IMR-90 (cell line): ENCODE results near the gene SDK1. TPM values are rescaled to one million over a fixed set of nuclear protein-coding genes. Genes with fewer than 3 reads are reported as not detected.

Experiments used
- ATAC-seq: fragments of 200-7000 bp; cut with Tn5 transposase; 2 replicates; pipeline ENCODE4 v1.9.1; 2020; ENCODE audit warnings: low read depth, mild to moderate bottlenecking, moderate library complexity
- BruUV-seq: library from RNA; stranded (reverse); fragments of 400-500 nt; replicated peaks from 2 replicates; lab custom pipeline; 2021; lab: Mats Ljungman, UMichigan
- CTCF ChIA-PET: fragments of 300-600 bp; formaldehyde crosslinking; extraction: SDS; loops from one replicate; lab custom pipeline; 2021; ENCODE audit warnings: antibody characterized with exemption; lab: Yijun Ruan, JAX
- POLR2A ChIA-PET: fragments of 300-600 bp; sonication (Branson Sonifier 250); formaldehyde crosslinking; loops from one replicate; lab custom pipeline; 2022; ENCODE audit warnings: antibody characterized with exemption; ENCODE audit not compliant: unreplicated experiment; lab: Charles Lee
- DNase-seq: peaks from one replicate; pipeline ENCODE4 v3.0.0; 2013
- H2AFZ ChIP-seq: replicated peaks from 2 replicates; pipeline ENCODE3; 2013; ENCODE audit warnings: low read length, mild to moderate bottlenecking; ENCODE audit not compliant: poor library complexity
- H2AK5ac ChIP-seq: 2 replicates; pipeline ENCODE4 v1.6.1; 2013; ENCODE audit warnings: low read depth, low read length, inconsistent platforms
- H2AK9ac ChIP-seq: replicated peaks from 2 replicates; pipeline ENCODE3; 2013; ENCODE audit warnings: mild to moderate bottlenecking, low read depth, low read length, moderate library complexity; ENCODE audit not compliant: poor library complexity
- H2BK120ac ChIP-seq: 2 replicates; pipeline ENCODE4 v1.6.1; 2013; ENCODE audit warnings: low read depth, low read length, inconsistent platforms
- H2BK15ac ChIP-seq: 3 replicates; pipeline ENCODE4 v1.6.1; 2013; ENCODE audit warnings: low read depth, low read length, inconsistent platforms
- H2BK20ac ChIP-seq: 2 replicates; pipeline ENCODE4 v1.6.1; 2013; ENCODE audit warnings: low read depth, mild to moderate bottlenecking, inconsistent platforms, low read length, moderate library complexity
- H2BK5ac ChIP-seq: 2 replicates; pipeline ENCODE4 v1.6.1; 2013; ENCODE audit warnings: mild to moderate bottlenecking, low read depth, low read length, inconsistent platforms; ENCODE audit not compliant: poor library complexity, severe bottlenecking
- H3K14ac ChIP-seq: replicated peaks from 2 replicates; pipeline ENCODE4 v1.6.1; 2013; ENCODE audit warnings: low read depth, low read length, inconsistent platforms
- H3K18ac ChIP-seq: 2 replicates; pipeline ENCODE4 v1.6.1; 2013; ENCODE audit warnings: low read depth, low read length, control low read depth
- H3K23ac ChIP-seq: 2 replicates; pipeline ENCODE4 v1.6.1; 2013; ENCODE audit warnings: low read depth, low read length, inconsistent platforms
- H3K27ac ChIP-seq: 2 replicates; pipeline ENCODE4 v1.5.1; 2013; ENCODE audit warnings: mild to moderate bottlenecking, control low read depth, low read length; ENCODE audit not compliant: insufficient read depth
- H3K27me3 ChIP-seq: 2 replicates; pipeline ENCODE4 v1.6.1; 2013; ENCODE audit warnings: low read length; ENCODE audit not compliant: control insufficient read depth, insufficient read depth
- H3K36me3 ChIP-seq: 2 replicates; pipeline ENCODE4 v1.6.1; 2013; ENCODE audit warnings: low read length, mixed read lengths; ENCODE audit not compliant: control insufficient read depth, insufficient read depth
- H3K4ac ChIP-seq: 2 replicates; pipeline ENCODE4 v1.6.1; 2013; ENCODE audit warnings: low read depth, low read length, inconsistent platforms
- H3K4me1 ChIP-seq: 2 replicates; pipeline ENCODE4 v1.6.1; 2013; ENCODE audit warnings: low read length, mixed read lengths; ENCODE audit not compliant: control insufficient read depth, insufficient read depth
- H3K4me2 ChIP-seq: 2 replicates; pipeline ENCODE4 v1.6.1; 2013; ENCODE audit warnings: low read depth, mild to moderate bottlenecking, control low read depth, low read length, moderate library complexity
- H3K4me3 ChIP-seq: 2 replicates; pipeline ENCODE4 v1.5.1; 2013; ENCODE audit warnings: low read depth, mild to moderate bottlenecking, control low read depth, low read length, moderate library complexity; ENCODE audit not compliant: insufficient read depth
- H3K56ac ChIP-seq: 2 replicates; pipeline ENCODE4 v1.6.1; 2013; ENCODE audit warnings: low read length, inconsistent platforms; ENCODE audit not compliant: insufficient read depth; ENCODE audit errors: extremely low read depth
- H3K79me1 ChIP-seq, 2 experiments: 2 replicates each; pipeline ENCODE4 v1.6.1; 2013; ENCODE audit warnings: low read length in 2 of 2, inconsistent platforms in 1 of 2, low read depth in 1 of 2
- H3K9ac ChIP-seq: 2 replicates; pipeline ENCODE4 v1.6.1; 2013; ENCODE audit warnings: low read depth, low read length, control low read depth
- H3K9me1 ChIP-seq: 2 replicates; pipeline ENCODE4 v1.6.1; 2013; ENCODE audit warnings: low read length, inconsistent platforms; ENCODE audit not compliant: insufficient read depth
- H3K9me3 ChIP-seq: 2 replicates; pipeline ENCODE4 v1.6.1; 2013; ENCODE audit warnings: low read length; ENCODE audit not compliant: control insufficient read depth, insufficient read depth
- H4K20me1 ChIP-seq: 2 replicates; pipeline ENCODE4 v1.6.1; 2013; ENCODE audit warnings: low read length, inconsistent platforms; ENCODE audit not compliant: insufficient read depth
- H4K5ac ChIP-seq: 2 replicates; pipeline ENCODE4 v1.6.1; 2013; ENCODE audit warnings: mild to moderate bottlenecking, low read depth, low read length, control low read depth
- H4K8ac ChIP-seq, 2 experiments: 2 replicates each; pipeline ENCODE4 v1.6.1; 2013; ENCODE audit warnings: low read depth in 2 of 2, low read length in 2 of 2, control low read depth in 1 of 2, inconsistent platforms in 1 of 2
- H4K91ac ChIP-seq: 2 replicates; pipeline ENCODE4 v1.6.1; 2013; ENCODE audit warnings: low read depth, low read length, inconsistent platforms; ENCODE audit not compliant: insufficient read depth
- BHLHE40 ChIP-seq: fragments of 150-350 bp; IDR thresholded peaks from 2 replicates; pipeline ENCODE4 v1.6.1; 2016; ENCODE audit warnings: mild to moderate bottlenecking, low read depth, low read length
- CHD1 ChIP-seq: IDR thresholded peaks from 2 replicates; pipeline ENCODE4 v1.6.1; 2012; ENCODE audit warnings: low read depth, low read length, improper control_type of control experiment
- MAZ ChIP-seq: IDR thresholded peaks from 2 replicates; pipeline ENCODE4 v1.6.1; 2012; ENCODE audit warnings: low read depth, mild to moderate bottlenecking, low read length, improper control_type of control experiment, moderate library complexity, borderline replicate concordance
- MXI1 ChIP-seq: IDR thresholded peaks from 2 replicates; pipeline ENCODE4 v1.6.1; 2012; ENCODE audit warnings: low read depth, mild to moderate bottlenecking, low read length, moderate library complexity, borderline replicate concordance
- NFE2L2 ChIP-seq: fragments of 150-350 bp; IDR thresholded peaks from 2 replicates; pipeline ENCODE4 v1.6.1; 2016; ENCODE audit warnings: low read depth, mild to moderate bottlenecking, low read length
- POLR2A ChIP-seq: IDR thresholded peaks from 2 replicates; pipeline ENCODE4 v1.6.1; 2012; ENCODE audit warnings: mild to moderate bottlenecking, low read depth, low read length
- RAD21 ChIP-seq: IDR thresholded peaks from 2 replicates; pipeline ENCODE4 v1.6.1; 2012; ENCODE audit warnings: low read length, improper control_type of control experiment
- RCOR1 ChIP-seq: IDR thresholded peaks from 2 replicates; pipeline ENCODE4 v1.6.1; 2012; ENCODE audit warnings: mild to moderate bottlenecking, low read length, improper control_type of control experiment; ENCODE audit not compliant: insufficient replicate concordance
- RFX5 ChIP-seq: IDR thresholded peaks from 2 replicates; pipeline ENCODE4 v1.8.0; 2012; ENCODE audit warnings: low read depth, mild to moderate bottlenecking, low read length, moderate library complexity
- WGBS, 2 experiments: methylation state at CpG; one replicate each; pipeline versions ENCODE4 v1.1.5 to v1.1.7; 2013; ENCODE audit warnings: missing lambda C conversion rate in 2 of 2; ENCODE audit not compliant: insufficient read length in 1 of 2; ENCODE audit errors: extremely low coverage in 2 of 2; 5-methylcytosine and 5-hydroxymethylcytosine counted together
- dilution Hi-C: fragments of 300-500 bp; cut with HindIII; formaldehyde crosslinking; loops from one replicate; pipeline ENCODE4 v1.14.3; 2018; ENCODE audit warnings: low sequenced_read_pairs; ENCODE audit not compliant: unreplicated experiment
- in situ Hi-C: fragments of 300-500 bp; cut with MboI; formaldehyde crosslinking; loops from 3 replicates; pipeline ENCODE4 v1.14.3; 2019; ENCODE audit warnings: low sequenced_read_pairs, inconsistent platforms, mixed read lengths
- intact Hi-C: fragments of 100-400 bp; cut with micrococcal nuclease; formaldehyde crosslinking; loops from 2 replicates; pipeline ENCODE4 v1.10.0; 2022
- polyA plus RNA-seq, 3 experiments: library from polyadenylated mRNA; depleted of rRNA; stranded (reverse); fragments of >200 nt; gene quantifications; 2 replicates each; pipeline ENCODE4 v1.2.3, GENCODE V29; 2012; ENCODE audit warnings: low replicate concordance in 1 of 3
- total RNA-seq: library from RNA; depleted of rRNA; stranded (reverse); fragments of >200 nt; gene quantifications from 2 replicates; pipeline ENCODE4 v1.2.3, GENCODE V29; 2012
- TF ChIP-seq, protein P1 (sequence below): fragments of 150-350 bp; IDR thresholded peaks from 2 replicates; pipeline ENCODE4 v1.6.1; 2016; ENCODE audit warnings: low read depth, mild to moderate bottlenecking, low read length, moderate library complexity, borderline replicate concordance
- TF ChIP-seq, protein P2 (sequence below): fragments of 150-350 bp; IDR thresholded peaks from 2 replicates; pipeline ENCODE4 v1.6.1; 2017; ENCODE audit warnings: mild to moderate bottlenecking, antibody characterized with exemption, low read length, low read depth
- TF ChIP-seq, protein P3 (sequence below): conservative IDR thresholded peaks from 2 replicates; pipeline ENCODE4 v1.5.1; 2012; ENCODE audit warnings: mild to moderate bottlenecking, low read depth, low read length, improper control_type of control experiment

Gene SDK1
- total and polyA plus RNA-seq, 2 of the 4 experiments (the other 2 are of a cell fraction): 1.5 to 1.6 TPM

DNA sequence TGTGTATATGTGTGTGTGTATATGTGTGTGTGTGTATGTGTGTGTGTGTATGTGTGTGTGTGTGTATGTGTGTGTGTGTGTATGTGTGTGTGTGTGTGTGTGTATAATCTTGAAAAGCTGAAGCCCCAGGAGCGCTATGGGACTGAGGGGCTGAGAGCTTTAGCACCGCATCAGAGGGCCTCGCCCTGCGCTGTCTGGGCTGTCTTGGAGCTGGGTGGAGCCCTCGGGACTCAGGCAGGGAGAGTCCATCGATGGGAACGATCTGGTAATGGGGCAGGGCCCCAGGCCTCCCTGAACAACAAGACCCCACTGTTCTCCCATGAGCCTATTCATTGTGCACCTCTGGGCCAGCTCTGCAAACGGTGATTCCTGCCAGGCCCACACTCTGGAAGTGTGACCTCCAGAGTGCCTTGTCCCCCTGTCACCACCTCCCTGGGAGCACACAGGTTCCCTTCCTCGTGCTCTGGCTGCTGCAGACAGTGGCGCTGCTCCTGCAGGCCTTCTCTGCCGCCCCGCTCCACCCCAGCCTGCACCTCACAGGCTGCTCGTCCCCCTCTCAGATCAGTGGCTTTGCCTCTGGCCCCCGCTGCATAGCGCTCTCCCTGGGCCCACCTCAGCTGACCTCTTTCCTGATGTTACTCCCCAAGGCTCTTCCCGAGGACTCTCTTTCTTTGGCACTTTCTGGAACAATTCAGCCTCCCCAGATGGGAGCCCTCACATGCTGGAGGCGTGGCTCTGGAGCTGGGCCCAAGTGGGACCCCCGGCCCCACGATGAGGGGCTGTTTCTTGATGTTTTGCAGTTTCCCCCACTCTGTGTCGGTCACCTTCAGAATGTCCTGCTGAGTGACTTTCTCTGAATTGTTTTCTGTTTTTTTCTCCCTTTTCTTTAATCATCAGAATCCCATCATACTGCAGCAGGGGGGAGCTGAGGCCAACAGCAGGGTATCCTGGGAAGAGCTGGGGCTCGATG lies 838.9 kb downstream of the SDK1 start (continued):
- TF ChIP-seq CHD1 (no peak), NFE2L2 (no peak)

DNA sequence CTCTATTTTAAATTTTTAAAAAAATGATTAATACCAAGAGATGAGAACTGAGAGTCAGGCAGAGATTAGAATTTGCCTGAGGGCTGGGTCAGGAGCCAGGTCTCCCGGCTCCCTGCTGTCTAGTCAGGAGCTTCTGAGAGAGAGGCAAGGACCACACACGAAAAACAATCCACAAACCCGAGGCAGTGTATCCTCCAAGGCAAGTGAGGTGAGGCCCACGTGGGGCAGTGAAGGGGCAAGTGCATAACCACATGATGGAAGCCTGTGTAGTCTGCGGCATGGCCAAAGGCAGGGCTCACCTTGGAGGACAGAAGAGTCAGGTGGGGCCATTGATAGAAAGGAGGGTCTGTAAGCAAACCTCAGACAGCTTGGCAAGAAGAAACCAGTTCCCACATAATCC lies 839.9 kb downstream of the SDK1 start:
- Histone ChIP-seq H3K4me1 (no peaks in the 10 kb centered on the region; the same call in 1 of the 2 replicates), H3K27ac (no peak overlapping the region), H3K18ac (no peak overlapping the region), H3K79me1 (no peaks in the 10 kb centered on the region), H3K14ac (no peak overlapping the region), H3K9ac (no peak overlapping the region), H4K91ac (no peak overlapping the region), H2BK120ac (no peak overlapping the region), H2AK5ac (no peak overlapping the region), H3K56ac (no peak overlapping the region), H3K9me3 (no peaks in the 10 kb centered on the region; the same call in 1 of the 2 replicates), H3K4ac (no peak overlapping the region), H4K20me1 (no peaks in the 10 kb centered on the region), H2AFZ (no peak overlapping the region), H3K23ac (no peak overlapping the region), H4K5ac (no peak overlapping the region), H4K8ac (no peak overlapping the region), H2BK20ac (no peak overlapping the region), H3K9me1 (no peaks in the 10 kb centered on the region), H3K4me3 (no peak overlapping the region), H3K4me2 (no peak overlapping the region), H3K27me3 (no peaks in the 10 kb centered on the region), H2AK9ac (no peak overlapping the region), H3K36me3 (no peaks in the 10 kb centered on the region), H2BK5ac (no peak overlapping the region), H2BK15ac (no peak overlapping the region)
- no TSS peak for BruUV-seq
- CTCF ChIA-PET: no interaction called here
- intact Hi-C loops (no loop called here), dilution Hi-C loops (no loop called here), in situ Hi-C loops (no loop called here)
- WGBS, 2 experiments: no CpG with 5 or more reads among the region's 5 CpGs
- POLR2A ChIA-PET: no interaction called here
- DNase-seq (no peak), ATAC-seq (no peak)
- no peak for TF ChIP-seq RFX5
- no peak for TF ChIP-seq MAZ
- no peak for TF ChIP-seq BHLHE40
- no peak for TF ChIP-seq MXI1
- no peak for TF ChIP-seq RAD21
- no peak for TF ChIP-seq NFE2L2
- TF ChIP-seq, protein P1, sequence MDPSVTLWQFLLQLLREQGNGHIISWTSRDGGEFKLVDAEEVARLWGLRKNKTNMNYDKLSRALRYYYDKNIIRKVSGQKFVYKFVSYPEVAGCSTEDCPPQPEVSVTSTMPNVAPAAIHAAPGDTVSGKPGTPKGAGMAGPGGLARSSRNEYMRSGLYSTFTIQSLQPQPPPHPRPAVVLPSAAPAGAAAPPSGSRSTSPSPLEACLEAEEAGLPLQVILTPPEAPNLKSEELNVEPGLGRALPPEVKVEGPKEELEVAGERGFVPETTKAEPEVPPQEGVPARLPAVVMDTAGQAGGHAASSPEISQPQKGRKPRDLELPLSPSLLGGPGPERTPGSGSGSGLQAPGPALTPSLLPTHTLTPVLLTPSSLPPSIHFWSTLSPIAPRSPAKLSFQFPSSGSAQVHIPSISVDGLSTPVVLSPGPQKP: no peak
- TF ChIP-seq, protein P2, sequence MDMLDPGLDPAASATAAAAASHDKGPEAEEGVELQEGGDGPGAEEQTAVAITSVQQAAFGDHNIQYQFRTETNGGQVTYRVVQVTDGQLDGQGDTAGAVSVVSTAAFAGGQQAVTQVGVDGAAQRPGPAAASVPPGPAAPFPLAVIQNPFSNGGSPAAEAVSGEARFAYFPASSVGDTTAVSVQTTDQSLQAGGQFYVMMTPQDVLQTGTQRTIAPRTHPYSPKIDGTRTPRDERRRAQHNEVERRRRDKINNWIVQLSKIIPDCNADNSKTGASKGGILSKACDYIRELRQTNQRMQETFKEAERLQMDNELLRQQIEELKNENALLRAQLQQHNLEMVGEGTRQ: no peak
- no peak for TF ChIP-seq RCOR1
- TF ChIP-seq, protein P3, sequence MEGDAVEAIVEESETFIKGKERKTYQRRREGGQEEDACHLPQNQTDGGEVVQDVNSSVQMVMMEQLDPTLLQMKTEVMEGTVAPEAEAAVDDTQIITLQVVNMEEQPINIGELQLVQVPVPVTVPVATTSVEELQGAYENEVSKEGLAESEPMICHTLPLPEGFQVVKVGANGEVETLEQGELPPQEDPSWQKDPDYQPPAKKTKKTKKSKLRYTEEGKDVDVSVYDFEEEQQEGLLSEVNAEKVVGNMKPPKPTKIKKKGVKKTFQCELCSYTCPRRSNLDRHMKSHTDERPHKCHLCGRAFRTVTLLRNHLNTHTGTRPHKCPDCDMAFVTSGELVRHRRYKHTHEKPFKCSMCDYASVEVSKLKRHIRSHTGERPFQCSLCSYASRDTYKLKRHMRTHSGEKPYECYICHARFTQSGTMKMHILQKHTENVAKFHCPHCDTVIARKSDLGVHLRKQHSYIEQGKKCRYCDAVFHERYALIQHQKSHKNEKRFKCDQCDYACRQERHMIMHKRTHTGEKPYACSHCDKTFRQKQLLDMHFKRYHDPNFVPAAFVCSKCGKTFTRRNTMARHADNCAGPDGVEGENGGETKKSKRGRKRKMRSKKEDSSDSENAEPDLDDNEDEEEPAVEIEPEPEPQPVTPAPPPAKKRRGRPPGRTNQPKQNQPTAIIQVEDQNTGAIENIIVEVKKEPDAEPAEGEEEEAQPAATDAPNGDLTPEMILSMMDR: no peak
- no peak for TF ChIP-seq POLR2A
